GM18951 (cell line): ENCODE measurements around the gene LIPC.
"Not testable (repeated sequence)": the region's sequence is repeated elsewhere in the genome, so short reads cannot be mapped to it uniquely, and the experiment has no call there.

Experiments used
- POLR2A ChIP-seq: IDR thresholded peaks from 4 replicates; pipeline ENCODE4 v1.6.1; 2011; ENCODE audit warnings: mild to moderate bottlenecking; ENCODE audit not compliant: insufficient read length, insufficient read depth; ENCODE audit errors: extremely low read depth
- in situ Hi-C: fragments of 300-500 bp; cut with MboI; formaldehyde crosslinking; loops from one replicate; pipeline ENCODE4 v1.12.0; 2022; ENCODE audit warnings: low sequenced_read_pairs, mixed read lengths, inconsistent platforms; ENCODE audit not compliant: unreplicated experiment

LIPC gene

DNA sequence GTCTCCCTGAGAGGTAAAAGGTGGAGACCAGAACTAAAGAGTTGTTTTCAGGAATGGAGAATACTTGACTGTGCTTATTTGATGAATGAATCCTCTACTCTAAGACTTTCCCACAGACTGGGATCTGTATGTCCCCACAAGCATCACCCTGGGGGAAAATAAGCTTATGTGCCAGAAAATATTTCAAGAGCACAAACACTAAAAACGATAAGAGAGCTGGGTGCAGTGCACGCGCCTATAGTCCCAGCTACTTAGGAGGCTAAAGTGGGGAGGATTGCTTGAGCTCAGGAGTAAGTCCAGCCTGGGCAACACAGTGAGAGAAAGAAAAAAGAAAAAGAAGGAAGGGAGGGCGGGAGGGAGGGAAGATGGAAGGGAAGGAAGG is 167.0 kb downstream of the LIPC start:
- in situ Hi-C loops = no loop called here
- TF ChIP-seq POLR2A = no peak

DNA sequence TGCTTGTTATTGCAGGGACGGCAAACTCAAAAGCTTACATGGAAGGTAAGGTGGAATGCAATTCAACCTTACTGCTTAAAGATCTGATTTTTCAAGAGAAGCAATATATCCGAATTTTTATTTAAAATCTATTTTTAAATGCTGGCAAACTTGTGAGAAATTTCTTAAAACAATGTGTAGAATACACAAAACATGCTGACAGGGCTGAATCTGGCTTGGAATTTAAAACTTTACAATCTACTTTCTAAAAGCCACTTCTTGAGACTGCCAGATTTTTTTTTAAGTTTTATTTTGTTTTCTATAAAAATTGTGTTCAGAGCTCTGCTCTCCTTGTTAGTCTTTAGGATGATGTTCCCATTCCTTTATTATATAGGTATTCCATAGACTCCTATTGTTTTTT is 171.0 kb downstream of the LIPC start:
- no peak for TF ChIP-seq POLR2A
- in situ Hi-C loops = no loop called here

DNA sequence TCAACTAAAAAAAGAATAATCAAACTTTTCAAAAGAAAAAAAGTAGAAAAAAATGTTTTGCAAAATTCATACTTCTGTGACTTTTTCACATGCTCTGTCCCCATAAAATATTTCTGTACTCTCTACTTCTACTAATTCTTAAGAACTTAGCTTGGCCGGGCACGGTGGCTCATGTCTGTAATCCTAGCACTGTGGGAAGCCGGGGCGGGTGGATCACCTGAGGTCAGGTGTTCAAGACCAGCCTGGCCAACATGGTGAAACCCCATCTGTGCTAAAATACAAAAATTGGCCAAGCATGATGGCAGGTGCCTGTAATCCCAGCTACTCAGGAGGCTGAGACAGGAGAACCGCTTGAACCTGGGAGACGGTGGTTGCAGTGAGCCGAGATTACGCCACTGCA is 172.1 kb downstream of the LIPC start:
- in situ Hi-C loops = not testable (repeated sequence)

DNA sequence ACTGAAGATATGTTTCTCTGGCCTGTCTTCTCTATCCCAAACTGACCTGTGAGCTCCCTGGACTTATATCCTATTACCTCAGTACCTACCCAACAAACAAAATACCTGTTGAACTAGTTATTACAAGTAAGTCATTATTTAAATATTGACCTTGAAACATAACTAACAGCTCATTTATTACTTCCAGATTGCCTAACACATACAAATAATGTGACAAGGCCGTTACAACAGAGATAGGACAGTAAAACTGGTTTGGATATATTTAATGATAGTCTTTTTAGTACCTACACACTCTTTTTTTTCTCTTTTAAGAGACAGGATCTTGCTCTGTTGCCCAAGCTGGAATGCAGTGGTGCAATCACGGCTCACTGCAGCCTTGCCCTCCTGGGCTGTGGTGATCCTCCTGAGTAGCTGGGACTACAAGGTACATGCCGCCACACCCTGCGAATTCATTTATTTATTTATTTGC is 172.7 kb downstream of the LIPC start:
- in situ Hi-C loops = no loop called here
- no peak for TF ChIP-seq POLR2A

DNA sequence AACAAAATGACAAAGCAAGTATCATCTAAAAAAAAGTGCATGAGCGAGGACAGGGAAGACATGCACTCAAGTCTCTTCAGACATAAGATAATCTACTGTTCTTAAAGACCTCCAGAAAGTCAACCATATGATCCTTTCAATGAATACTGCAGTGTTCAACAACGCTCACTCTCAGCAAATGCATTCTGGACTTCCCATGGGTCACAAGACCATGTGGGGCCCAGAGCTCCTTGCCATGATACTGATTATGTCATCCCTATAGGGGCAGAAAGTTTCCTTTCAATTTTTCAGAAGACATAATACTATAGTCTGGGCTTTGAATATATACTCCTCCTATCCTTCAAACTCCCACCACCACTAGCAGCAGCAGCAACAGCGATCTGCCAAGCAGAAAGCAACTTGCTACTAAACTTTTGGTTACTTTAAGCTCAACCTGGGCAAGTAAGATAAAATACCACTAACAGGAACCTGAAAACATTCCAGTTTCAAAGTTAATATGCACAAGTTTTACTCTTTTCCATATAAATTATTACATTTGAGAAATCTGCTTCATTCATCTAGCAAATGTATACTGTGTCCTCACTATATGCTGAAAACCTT is 174.2 kb downstream of the LIPC start:
- in situ Hi-C loops = no loop called here
- no peak for TF ChIP-seq POLR2A

DNA sequence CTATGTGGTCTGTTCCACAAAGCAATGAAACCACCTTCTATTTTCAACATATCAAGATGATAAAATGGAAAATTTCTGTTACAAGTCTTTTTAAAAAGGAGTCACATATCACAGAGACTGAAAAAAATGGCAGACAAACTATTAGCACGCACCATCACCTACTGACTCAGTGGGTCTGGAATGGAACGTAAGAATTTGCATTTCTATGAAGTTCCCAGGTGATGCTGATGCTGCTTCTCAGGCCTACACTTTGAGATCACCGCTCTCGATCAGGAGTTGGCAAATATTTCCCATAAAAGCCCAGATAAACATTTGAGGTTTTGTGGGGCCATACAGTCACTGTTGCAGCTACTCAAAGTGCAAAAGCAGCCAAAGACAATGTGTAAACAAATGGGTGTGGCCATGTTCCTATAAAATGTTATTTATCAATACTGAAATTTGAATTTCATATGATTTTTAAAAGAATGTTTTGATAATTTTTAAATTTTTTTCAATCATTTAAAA is 174.8 kb downstream of the LIPC start:
- in situ Hi-C loops = no loop called here

DNA sequence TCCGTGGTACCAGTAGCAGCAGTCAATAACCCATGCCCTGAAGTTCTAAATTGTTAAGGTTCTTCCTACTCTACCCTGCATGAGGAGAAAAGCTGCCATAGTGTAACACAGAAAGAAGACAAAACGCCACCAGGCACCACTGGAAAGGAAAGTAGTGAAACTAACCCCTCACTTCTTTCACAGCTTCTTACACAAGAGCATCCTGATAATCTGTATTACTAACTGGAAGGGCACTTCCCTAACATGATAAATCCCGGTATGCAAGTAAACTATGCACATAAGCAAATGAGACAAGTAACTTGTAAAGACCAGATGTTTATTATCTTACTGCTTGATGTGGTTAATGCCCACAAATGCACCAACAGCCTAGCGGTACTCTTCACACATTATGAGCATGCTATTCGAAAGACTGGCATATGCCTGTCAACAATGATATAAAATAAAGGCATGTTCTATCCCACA is 176.4 kb downstream of the LIPC start:
- in situ Hi-C loops = no loop called here
- no peak for TF ChIP-seq POLR2A

More for the DNA sequence above, 174.8 kb downstream of the LIPC start:
- TF ChIP-seq POLR2A = no peak

DNA sequence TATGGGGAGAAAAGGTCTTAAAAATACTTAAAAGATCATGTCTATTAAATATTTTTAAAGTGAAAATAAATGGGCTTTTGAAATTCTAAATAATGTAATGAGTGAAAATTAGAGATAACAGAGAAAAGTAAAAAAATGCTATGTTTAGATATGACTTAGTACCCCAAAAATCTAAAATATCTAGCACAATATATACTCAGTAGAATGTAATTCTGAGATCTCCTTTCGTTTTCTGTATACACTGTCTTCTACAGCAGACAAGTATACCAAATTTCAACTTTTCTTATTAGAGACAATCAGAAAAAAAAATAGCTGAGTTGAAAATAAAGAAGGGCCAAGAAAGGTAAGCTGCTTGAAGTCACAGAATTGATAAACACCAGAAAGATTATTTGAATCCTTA is 176.9 kb downstream of the LIPC start:
- in situ Hi-C loops = no loop called here
- TF ChIP-seq POLR2A = no peak

DNA sequence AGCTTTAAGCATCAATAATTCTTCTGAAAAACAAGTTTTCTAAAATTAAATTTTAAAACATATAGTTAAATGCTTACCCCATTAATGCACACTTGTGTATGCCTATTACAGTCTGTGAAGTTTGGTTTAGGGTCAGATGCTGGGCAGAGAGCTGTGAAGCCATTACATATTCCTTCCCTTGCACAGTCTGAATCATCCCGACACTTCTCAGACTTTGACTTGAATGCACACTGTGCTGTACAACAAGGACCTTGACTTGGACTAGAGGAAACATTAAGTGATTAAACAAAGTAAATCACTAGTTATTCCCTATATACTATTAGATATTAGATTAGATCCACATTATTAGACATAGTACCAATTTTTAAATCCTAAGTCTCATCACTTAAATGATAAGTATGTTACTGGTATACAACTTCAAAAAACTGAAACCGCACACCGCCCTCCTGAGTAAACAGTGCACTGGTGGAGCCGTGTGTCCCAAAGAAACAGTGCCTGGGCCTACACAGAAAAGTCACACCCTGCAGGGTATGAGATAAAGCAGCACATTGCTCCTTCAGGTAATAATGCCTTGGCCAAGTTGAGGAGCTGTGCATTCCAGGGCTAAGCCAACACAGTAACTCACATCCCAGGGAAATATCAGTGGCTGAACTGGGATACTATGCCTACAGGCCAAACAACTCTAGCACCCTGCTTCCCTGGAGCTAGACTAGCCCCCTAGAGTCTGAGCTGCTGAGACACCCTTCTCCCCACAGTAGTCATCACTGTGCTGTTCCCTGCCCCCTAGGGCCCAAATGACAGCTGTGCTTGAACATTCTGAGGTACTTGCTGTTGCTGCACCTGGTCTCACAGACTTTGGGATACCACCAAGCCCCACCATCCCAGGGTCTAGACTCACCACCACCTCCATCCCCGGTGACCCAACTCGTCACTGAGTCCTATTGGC is 180.2 kb downstream of the LIPC start:
- in situ Hi-C loops = no loop called here
- TF ChIP-seq POLR2A = no peak

DNA sequence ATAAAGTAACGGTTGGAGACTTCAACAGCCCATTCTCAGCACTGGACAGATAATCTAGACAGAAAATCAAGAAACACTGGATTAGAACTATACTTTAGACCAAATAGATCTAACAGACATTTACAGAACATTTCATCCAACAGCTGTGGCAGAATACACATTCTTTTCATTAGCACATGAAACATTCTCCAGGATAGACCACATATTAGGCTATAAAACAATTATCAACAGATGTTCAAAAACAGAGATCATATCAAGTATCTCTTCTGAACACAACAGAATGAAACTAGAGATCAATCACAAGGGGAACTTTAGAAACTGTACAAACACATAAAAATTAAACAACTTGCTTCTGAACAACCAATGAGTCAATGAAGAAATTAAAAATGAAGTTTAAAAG is 184.4 kb downstream of the LIPC start:
- TF ChIP-seq POLR2A = no peak
- in situ Hi-C loops = no loop called here
